K562 (cell line): ENCODE measurements around the gene PRKG1. TPM values are rescaled to one million over a fixed set of nuclear protein-coding genes. Genes with fewer than 3 reads are reported as not detected.
A peak's percentile ranks its signal among the peaks of the same experiment; 100 is the strongest.

Experiments used
- ATAC-seq: fragments of 200-7000 bp; cut with Tn5 transposase; 3 replicates; pipeline ENCODE4 v1.9.1; 2020; ENCODE audit warnings: moderate library complexity
- BruUV-seq: library from RNA; stranded (reverse); fragments of 400-500 nt; replicated peaks from 2 replicates; lab custom pipeline; 2021; lab: Mats Ljungman, UMichigan
- CTCF ChIA-PET: fragments of 300-600 bp; formaldehyde crosslinking; extraction: SDS; loops from one replicate; lab custom pipeline; 2021; ENCODE audit warnings: low intra/inter-chr PET ratio; lab: Yijun Ruan, JAX
- POLR2A ChIA-PET: fragments of 300-600, 350-650 bp; sonication (Branson Sonifier 250); formaldehyde crosslinking; extraction: SDS; loops from one replicate; lab custom pipeline; 2021; ENCODE audit warnings: antibody characterized with exemption, inconsistent platforms; lab: Yijun Ruan, JAX
- DNase-seq, 4 experiments: peaks; one replicate each; pipeline versions ENCODE4 v3.0.0 to v3.0.0-alpha.2; 2011 to 2018; ENCODE audit warnings: low spot score in 3 of 4, mixed read lengths in 3 of 4; ENCODE audit errors: extremely low read depth in 1 of 4
- FAIRE-seq: peaks from 2 replicates; lab custom pipeline; 2011; peaks lifted over from hg19 to GRCh38; lab: Jason Lieb, UNC
- H2AFZ ChIP-seq: 2 replicates; pipeline ENCODE4 v1.6.0; 2011; ENCODE audit warnings: low read depth, low read length, control low read depth, inconsistent platforms
- H3K27ac ChIP-seq: fragments of 200-600 bp; 3 replicates; pipeline ENCODE4 v1.8.0; 2011; ENCODE audit warnings: low read depth, mild to moderate bottlenecking, control low read depth, inconsistent platforms, low read length, moderate library complexity, mixed read lengths; ENCODE audit errors: extremely low read depth
- H3K27me3 ChIP-seq, 2 experiments: fragments of 300-600 bp in 1 of 2; 2 replicates in 1 of 2; 3 replicates in 1 of 2; pipeline versions ENCODE4 v1.6.0 to v1.8.0; 2011; ENCODE audit warnings: inconsistent platforms in 2 of 2, low read length in 2 of 2, mild to moderate bottlenecking in 1 of 2, mixed read lengths in 1 of 2, moderate library complexity in 1 of 2; ENCODE audit not compliant: control insufficient read depth in 2 of 2, insufficient read depth in 2 of 2
- H3K36me3 ChIP-seq: fragments of 300-600 bp; 3 replicates; pipeline ENCODE4 v1.8.0; 2011; ENCODE audit warnings: mild to moderate bottlenecking, low read length, inconsistent platforms; ENCODE audit not compliant: control insufficient read depth, insufficient read depth
- H3K4me1 ChIP-seq, 2 experiments: fragments of 200-600 bp in 1 of 2; replicated peaks in 1 of 2; 2 replicates in 1 of 2; 3 replicates in 1 of 2; pipeline versions ENCODE4 v1.5.1 to v1.8.0; 2011; ENCODE audit warnings: inconsistent platforms in 2 of 2, low read length in 2 of 2, mild to moderate bottlenecking in 1 of 2, mixed read lengths in 1 of 2, moderate library complexity in 1 of 2; ENCODE audit not compliant: control insufficient read depth in 2 of 2, insufficient read depth in 2 of 2
- H3K4me2 ChIP-seq: 2 replicates; pipeline ENCODE4 v1.6.1; 2011; ENCODE audit warnings: low read length, control low read depth, inconsistent platforms, mixed read lengths; ENCODE audit not compliant: insufficient read depth
- H3K4me3 ChIP-seq: fragments of 200-600 bp; sonication (generic), shearing (Covaris generic); 2 replicates; pipeline ENCODE4 v1.5.1; 2016; ENCODE audit warnings: control low read depth, inconsistent platforms
- H3K79me2 ChIP-seq: fragments of 200-600 bp; 3 replicates; pipeline ENCODE4 v1.8.0; 2011; ENCODE audit warnings: low read length, inconsistent platforms; ENCODE audit not compliant: control insufficient read depth, insufficient read depth
- H3K9ac ChIP-seq, 2 experiments: 2 replicates each; pipeline versions ENCODE4 v1.6.0 to v1.6.1; 2011; ENCODE audit warnings: low read depth in 2 of 2, low read length in 2 of 2, control low read depth in 1 of 2, inconsistent platforms in 1 of 2, mild to moderate bottlenecking in 1 of 2, mixed read lengths in 1 of 2; ENCODE audit not compliant: insufficient read depth in 1 of 2
- H3K9me1 ChIP-seq: one replicate; pipeline ENCODE4 v1.6.0; 2011; ENCODE audit warnings: inconsistent platforms, mild to moderate bottlenecking, low read length, moderate library complexity; ENCODE audit not compliant: control insufficient read depth, insufficient read depth
- H3K9me3 ChIP-seq: replicated peaks from 2 replicates; pipeline ENCODE4 v1.5.1; 2011; ENCODE audit warnings: low read depth, low read length, inconsistent platforms; ENCODE audit not compliant: control insufficient read depth, insufficient read depth
- H4K20me1 ChIP-seq: replicated peaks from 2 replicates; pipeline ENCODE4 v1.6.1; 2011; ENCODE audit warnings: low read length, inconsistent platforms, mixed read lengths; ENCODE audit not compliant: control insufficient read depth, insufficient read depth
- CEBPB ChIP-seq: fragments of 450-650 bp; IDR thresholded peaks from 2 replicates; pipeline ENCODE4 v1.6.1; 2016; ENCODE audit warnings: missing genetic modification characterization, missing compliant biosample characterization
- CEBPG ChIP-seq, 3 experiments: fragments of 200-800 bp in 1 of 3; sonication (Bioruptor generic) in 1 of 3; sonication (generic) in 1 of 3; formaldehyde crosslinking in 1 of 3; IDR thresholded peaks in 2 of 3; conservative IDR thresholded peaks in 1 of 3; 2 replicates each; pipeline versions ENCODE4 v1.6.1 to v1.8.0; 2016 to 2022; ENCODE audit warnings: missing compliant biosample characterization in 2 of 3, missing genetic modification characterization in 2 of 3, mild to moderate bottlenecking in 1 of 3, missing genetic modification reagents in 1 of 3
- PCBP2 ChIP-seq: fragments of 200-400 bp; formaldehyde crosslinking; IDR thresholded peaks from 2 replicates; pipeline ENCODE4 v1.6.1; 2018; ENCODE audit warnings: low read length, low read depth, mild to moderate bottlenecking, moderate library complexity; ENCODE audit not compliant: poor library complexity, severe bottlenecking
- PHTF2 ChIP-seq: fragments of 250-450 bp; sonication (Bioruptor Pico); IDR thresholded peaks from 2 replicates; pipeline ENCODE4 v1.5.0; 2021; ENCODE audit warnings: mild to moderate bottlenecking
- POLR2H ChIP-seq: IDR thresholded peaks from 2 replicates; pipeline ENCODE4 v1.6.1; 2016; ENCODE audit warnings: missing genetic modification characterization, low read depth, mild to moderate bottlenecking, control low read depth, missing compliant biosample characterization, moderate library complexity
- TCF3 ChIP-seq: sonication (generic); formaldehyde crosslinking; IDR thresholded peaks from 2 replicates; pipeline ENCODE4 v1.4.0; 2020; ENCODE audit warnings: mild to moderate bottlenecking, missing genetic modification reagents
- ZBTB7A ChIP-seq: IDR thresholded peaks from 2 replicates; pipeline ENCODE4 v1.6.1; 2011; ENCODE audit warnings: low read depth, mild to moderate bottlenecking, low read length, moderate library complexity, borderline replicate concordance; ENCODE audit not compliant: control insufficient read depth
- WGBS: fragments of 100-300 bp; shearing (Covaris generic); methylation state at CpG from one replicate; pipeline ENCODE4 v1.1.6; 2016; ENCODE audit warnings: low coverage, mixed read lengths; ENCODE audit not compliant: insufficient coverage; ENCODE audit errors: missing lambda C conversion rate; 5-methylcytosine and 5-hydroxymethylcytosine counted together
- in situ Hi-C: fragments of 300-500 bp; cut with MboI; formaldehyde crosslinking; loops from 4 replicates; pipeline ENCODE4 v1.15.0; 2018; ENCODE audit warnings: inconsistent platforms, mixed read lengths
- intact Hi-C: fragments of 100-400 bp; cut with micrococcal nuclease; formaldehyde crosslinking; loops from 2 replicates; pipeline ENCODE4 v1.14.2; 2022
- polyA plus RNA-seq, 8 experiments: library from polyadenylated mRNA; depleted of rRNA in 4 of 8; stranded (reverse) in 5 of 8; unstranded in 3 of 8; fragments of >200 nt; fragmentation: Nextera tagmentation in 2 of 8; fragmentation: Illumina TruSeq in 1 of 8; extraction: Ambion mirVana in 2 of 8; extraction: Trizol in 1 of 8; gene quantifications; 2 replicates each; pipeline versions ENCODE4 v1.2.1 to v1.2.3, GENCODE V29; 2011 to 2014; ENCODE audit warnings: inconsistent platforms in 1 of 8, missing spikeins in 1 of 8
- total RNA-seq, 7 experiments: library from RNA; depleted of rRNA in 6 of 7; stranded (reverse); fragments of >200 nt in 6 of 7; fragmentation: Illumina TruSeq in 2 of 7; extraction: Trizol in 2 of 7; gene quantifications; 2 replicates each; pipeline versions ENCODE4 v1.2.1 to v1.2.3, GENCODE V29; 2011 to 2021; ENCODE audit warnings: low replicate concordance in 1 of 7

Gene PRKG1
- total and polyA plus RNA-seq, 9 of the 15 experiments (the other 6 are each of a cell fraction or from before 2014, with no cell fraction given), result 0.22 TPM; not detected in 8

DNA sequence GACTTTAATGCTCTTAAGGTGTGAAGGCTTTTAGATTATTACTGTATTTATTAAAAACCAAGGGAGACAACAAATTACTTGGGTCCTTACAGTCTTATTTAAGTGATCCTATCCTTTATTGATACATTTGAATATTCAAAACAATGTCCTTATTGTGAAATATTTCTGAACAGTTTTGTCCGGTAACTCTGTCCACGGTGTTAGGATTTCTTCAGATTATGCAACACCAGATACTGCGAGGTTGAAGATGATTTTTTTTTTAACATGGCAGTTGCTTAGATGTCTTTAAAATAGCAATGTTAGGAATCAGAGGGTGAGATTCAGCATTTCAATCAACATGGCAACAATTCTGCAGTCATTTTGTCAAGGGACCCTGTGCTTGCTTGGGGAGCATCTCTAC, 448.6 kb downstream of the PRKG1 start:
- Histone ChIP-seq H3K4me3 (no peak overlapping the region), H3K9ac (no peak overlapping the region), H3K9me3 (no peaks in the 10 kb centered on the region), H3K4me1 (no peaks in the 10 kb centered on the region), H3K4me2 (no peak overlapping the region), H3K36me3 (no peaks in the 10 kb centered on the region), H4K20me1 (no peaks in the 10 kb centered on the region), H2AFZ (no peak overlapping the region), H3K27me3 (no peaks in the 10 kb centered on the region), H3K79me2 (no peaks in the 10 kb centered on the region), H3K27ac (no peak overlapping the region), H3K9me1 (no peaks in the 10 kb centered on the region)
- intact Hi-C loops (no loop called here), in situ Hi-C loops (no loop called here)
- no peak for FAIRE-seq
- DNase-seq, result no peak
- ATAC-seq, result no peak
- no TSS peak for BruUV-seq
- TF ChIP-seq PHTF2 (CRISPR knock-in tag) (no peak), POLR2H (no peak), CEBPB (tag) (peak; percentile 58), ZBTB7A (no peak), CEBPG (CRISPR knock-in tag; IDR thresholded peaks at IDR 0.05) (no peak), CEBPG (tag; conservative IDR thresholded peaks at IDR 0.05 in 1 of 2, IDR thresholded peaks at IDR 0.05 in 1 of 2) (peak in 1 of 2 experiments; percentile 34; a peak in 1 of 4 replicates), TCF3 (CRISPR knock-in tag) (no peak), PCBP2 (no peak)
- ChIA-PET CTCF (no interaction called here), POLR2A (no interaction called here)
- 7% methylated on average over 3 of the region's 3 CpGs for WGBS
